HepG2 (cell line): ENCODE results near the gene DPM2. TPM values are rescaled to one million over a fixed set of nuclear protein-coding genes. Genes with fewer than 3 reads are reported as not detected.

Experiments used
- ARID3A ChIP-seq: IDR thresholded peaks from 2 replicates; pipeline ENCODE4 v1.6.1; 2012; ENCODE audit warnings: low read depth, low read length, improper control_type of control experiment
- EP300 ChIP-seq, 3 experiments: sonication (generic) in 1 of 3; formaldehyde crosslinking in 1 of 3; IDR thresholded peaks; 2 replicates each; pipeline versions ENCODE4 v1.5.1 to v1.6.1; 2011 to 2020; ENCODE audit warnings: low read depth in 2 of 3, low read length in 2 of 3, borderline replicate concordance in 1 of 3, improper control_type of control experiment in 1 of 3, mild to moderate bottlenecking in 1 of 3, missing genetic modification reagents in 1 of 3, moderate library complexity in 1 of 3
- EZH2 ChIP-seq: conservative IDR thresholded peaks from 2 replicates; pipeline ENCODE4 v1.6.1; 2012; ENCODE audit warnings: mild to moderate bottlenecking, low read depth, low read length, moderate library complexity
- GMEB2 ChIP-seq: IDR thresholded peaks from 2 replicates; pipeline ENCODE4 v1.6.1; 2016; ENCODE audit warnings: missing biosample characterization, missing genetic modification reagents, low read depth
- HDAC2 ChIP-seq: sonication (generic); formaldehyde crosslinking; IDR thresholded peaks from 2 replicates; pipeline ENCODE4 v1.4.0; 2020; ENCODE audit warnings: missing genetic modification reagents
- MAFK ChIP-seq, 2 experiments: IDR thresholded peaks in 1 of 2; conservative IDR thresholded peaks in 1 of 2; 2 replicates each; pipeline ENCODE4 v1.6.1; 2011; ENCODE audit warnings: improper control_type of control experiment in 2 of 2, low read length in 2 of 2
- PAWR ChIP-seq: sonication (generic); formaldehyde crosslinking; IDR thresholded peaks from 2 replicates; pipeline ENCODE4 v1.4.0; 2020; ENCODE audit warnings: missing genetic modification reagents, mild to moderate bottlenecking, borderline replicate concordance
- PPARG ChIP-seq: conservative IDR thresholded peaks from 2 replicates; pipeline ENCODE4 v1.6.1; 2016; ENCODE audit warnings: missing biosample characterization, missing genetic modification reagents
- PRDM4 ChIP-seq: sonication (generic); formaldehyde crosslinking; IDR thresholded peaks from 2 replicates; pipeline ENCODE4 v1.9.0; 2021; ENCODE audit warnings: missing genetic modification reagents, borderline replicate concordance
- RARA ChIP-seq: IDR thresholded peaks from 2 replicates; pipeline ENCODE4 v1.6.1; 2016; ENCODE audit warnings: missing genetic modification reagents, missing compliant biosample characterization
- RFXANK ChIP-seq: IDR thresholded peaks from 2 replicates; pipeline ENCODE4 v1.6.1; 2016
- TFE3 ChIP-seq: IDR thresholded peaks from 2 replicates; pipeline ENCODE4 v1.6.1; 2016
- ZBTB20 ChIP-seq: sonication (generic); formaldehyde crosslinking; IDR thresholded peaks from 2 replicates; pipeline ENCODE4 v1.8.1; 2023; ENCODE audit warnings: missing genetic modification reagents, low read depth, mild to moderate bottlenecking, borderline replicate concordance
- ZFP90 ChIP-seq: sonication (generic); formaldehyde crosslinking; IDR thresholded peaks from 2 replicates; pipeline ENCODE4 v1.8.0; 2022; ENCODE audit warnings: missing genetic modification reagents, mild to moderate bottlenecking, inconsistent platforms, borderline replicate concordance
- ZNF263 ChIP-seq: sonication (generic); formaldehyde crosslinking; IDR thresholded peaks from 2 replicates; pipeline ENCODE4 v1.4.0; 2020; ENCODE audit warnings: missing genetic modification reagents
- ZNF326 ChIP-seq: sonication (generic); formaldehyde crosslinking; IDR thresholded peaks from 2 replicates; pipeline ENCODE4 v1.4.0; 2020; ENCODE audit warnings: missing genetic modification reagents, borderline replicate concordance
- ZNF33A ChIP-seq: sonication (generic); formaldehyde crosslinking; IDR thresholded peaks from 2 replicates; pipeline ENCODE4 v1.5.1; 2020; ENCODE audit warnings: missing genetic modification reagents, mild to moderate bottlenecking, moderate library complexity, borderline replicate concordance
- ZNF543 ChIP-seq: sonication (generic); formaldehyde crosslinking; IDR thresholded peaks from 2 replicates; pipeline ENCODE4 v1.4.0; 2020; ENCODE audit warnings: mild to moderate bottlenecking, missing genetic modification reagents
- ZNF740 ChIP-seq: sonication (generic); formaldehyde crosslinking; IDR thresholded peaks from 2 replicates; pipeline ENCODE4 v1.4.0; 2020; ENCODE audit warnings: missing genetic modification reagents
- polyA plus RNA-seq, 8 experiments: library from polyadenylated mRNA; depleted of rRNA in 3 of 8; stranded (reverse) in 7 of 8; unstranded in 1 of 8; fragments of >200 nt; fragmentation: Illumina TruSeq in 4 of 8; extraction: Trizol in 4 of 8; gene quantifications; 2 replicates each; pipeline versions ENCODE4 v1.2.1 to v1.2.3, GENCODE V29; 2011 to 2016; ENCODE audit warnings: low read depth in 4 of 8, missing spikeins in 1 of 8, mixed read lengths in 1 of 8; ENCODE audit not compliant: insufficient read depth in 1 of 8
- total RNA-seq, 5 experiments: library from RNA; depleted of rRNA; stranded (reverse); fragments of >200 nt; fragmentation: Illumina TruSeq; extraction: Trizol; gene quantifications; 2 replicates each; pipeline ENCODE4 v1.2.3, GENCODE V29; 2016; ENCODE audit warnings: low read depth in 1 of 5

DPM2 gene
- total and polyA plus RNA-seq, 2 of the 13 experiments (the other 11 are each of a cell fraction or from before 2014, with no cell fraction given) = 24.8 to 35.3 TPM

GRCh38 chr9:127987103-127987614 lies 49.5 kb upstream of the DPM2 start (continued):
- TF ChIP-seq ZNF543 (CRISPR knock-in tag) = no peak
- TF ChIP-seq TFE3 (CRISPR knock-in tag) = peak; percentile 80
- TF ChIP-seq ZFP90 = no peak
- peak in 1 of 2 experiments; percentile 41; a peak in 1 of 4 replicates for TF ChIP-seq MAFK (conservative IDR thresholded peaks at IDR 0.05 in 1 of 2, IDR thresholded peaks at IDR 0.05 in 1 of 2; ENCODE audit: low read length in 2 of 2)
- TF ChIP-seq ZBTB20 = no peak
- TF ChIP-seq ZNF263 (CRISPR knock-in tag) = no peak
- TF ChIP-seq HDAC2 (CRISPR knock-in tag) = peak; percentile 12; the same call in 1 of the 2 replicates
- TF ChIP-seq PPARG (CRISPR knock-in tag) = no peak; the same call in 1 of the 2 replicates
- TF ChIP-seq RFXANK = no peak
- no peak for TF ChIP-seq ZNF33A (CRISPR knock-in tag)
- TF ChIP-seq PRDM4 (CRISPR knock-in tag) = no peak
- no peak for TF ChIP-seq ZNF740
- peak; percentile 58 for TF ChIP-seq RARA (CRISPR knock-in tag)
- no peak for TF ChIP-seq PAWR (CRISPR knock-in tag)
- 0 out of 2 replicates have a peak, but pooled peaks have one; percentile 34 for TF ChIP-seq ARID3A
- TF ChIP-seq GMEB2 = no peak
- TF ChIP-seq EP300 (IDR thresholded peaks at IDR 0.05; ENCODE audit: low read depth in 2 of 2, low read length in 2 of 2) = 0 out of 4 replicates have a peak, but pooled peaks of 1 of the 2 experiments have one; percentile 11
- TF ChIP-seq EP300 (CRISPR knock-in tag; IDR thresholded peaks at IDR 0.05; ENCODE audit: borderline replicate concordance) = no peak
- TF ChIP-seq ZNF326 (CRISPR knock-in tag) = no peak
- no peak for TF ChIP-seq EZH2
